B cell (primary cell): Measurements from ENCODE around the gene MCOLN1. TPM values are rescaled to one million over a fixed set of nuclear protein-coding genes. Genes with fewer than 3 reads are reported as not detected.

Experiments used
- ATAC-seq: fragments of 200-7000 bp; cut with Tn5 transposase; one replicate; pipeline ENCODE4 v1.10.0; 2021; ENCODE audit warnings: low read depth, mild to moderate bottlenecking, moderate number of reproducible peaks, moderate library complexity
- CTCF ChIA-PET: fragments of 350-600 bp; sonication (Branson Sonifier 250); formaldehyde crosslinking; loops from one replicate; lab custom pipeline; 2021; ENCODE audit warnings: antibody characterized with exemption, inconsistent platforms; lab: Charles Lee
- POLR2A ChIA-PET: fragments of 350-600 bp; sonication (Branson Sonifier 250); formaldehyde crosslinking; loops from one replicate; lab custom pipeline; 2021; ENCODE audit warnings: antibody characterized with exemption; lab: Charles Lee
- DNase-seq: peaks from one replicate; pipeline ENCODE4 v3.0.0; 2013
- H2AFZ ChIP-seq: 2 replicates; pipeline ENCODE4 v1.6.1; 2012; ENCODE audit warnings: mild to moderate bottlenecking, low read depth, low read length; ENCODE audit not compliant: insufficient read depth, poor library complexity, severe bottlenecking
- H3K27ac ChIP-seq, 2 donors: 1 replicate in 1 of 2; 2 replicates in 1 of 2; pipeline ENCODE4 v1.5.1; 2012 to 2013; ENCODE audit warnings: low read length in 2 of 2, mild to moderate bottlenecking in 2 of 2, moderate library complexity in 1 of 2
- H3K27me3 ChIP-seq, 4 experiments: fragments of 200-600 bp in 1 of 4; sonication (generic) in 1 of 4; replicated peaks in 1 of 4; 1 replicate in 2 of 4; 2 replicates in 2 of 4; pipeline versions ENCODE4 v1.6.1 to v1.7.0; 2013 to 2016; ENCODE audit warnings: low read length in 3 of 4, mild to moderate bottlenecking in 2 of 4, mixed read lengths in 1 of 4, moderate library complexity in 1 of 4; ENCODE audit not compliant: insufficient read depth in 4 of 4, control insufficient read depth in 3 of 4; ENCODE audit errors: control extremely low read depth in 1 of 4
- H3K36me3 ChIP-seq, 2 experiments: replicated peaks in 1 of 2; 1 replicate in 1 of 2; 2 replicates in 1 of 2; pipeline versions ENCODE4 v1.6.1 to v1.7.1; 2013; ENCODE audit warnings: low read length in 1 of 2; ENCODE audit not compliant: insufficient read depth in 2 of 2, control insufficient read depth in 1 of 2; ENCODE audit errors: control extremely low read depth in 1 of 2, extremely low read depth in 1 of 2
- H3K4me1 ChIP-seq, 2 donors: fragments of 200-600 bp in 1 of 2; sonication (generic) in 1 of 2; 1 replicate in 1 of 2; 2 replicates in 1 of 2; pipeline versions ENCODE4 v1.5.1 to v1.6.1; 2013 to 2017; ENCODE audit warnings: low read length in 2 of 2; ENCODE audit not compliant: control insufficient read depth in 2 of 2, insufficient read depth in 2 of 2
- H3K4me2 ChIP-seq: replicated peaks from 2 replicates; pipeline ENCODE3; 2012; ENCODE audit warnings: mild to moderate bottlenecking, low read depth, low read length; ENCODE audit not compliant: poor library complexity, severe bottlenecking
- H3K4me3 ChIP-seq, 5 experiments: fragments of 200-600 bp in 1 of 5; sonication (generic) in 1 of 5; 1 replicate in 3 of 5; 2 replicates in 2 of 5; pipeline versions ENCODE4 v1.5.1 to v1.7.0; 2011 to 2016; ENCODE audit warnings: low read length in 4 of 5, mild to moderate bottlenecking in 4 of 5, low read depth in 2 of 5, control low read depth in 1 of 5, moderate library complexity in 1 of 5; ENCODE audit not compliant: insufficient read depth in 1 of 5; ENCODE audit errors: control extremely low read depth in 1 of 5, extremely low read depth in 1 of 5
- H3K79me2 ChIP-seq: fragments of 200-600 bp; sonication (generic); one replicate; pipeline ENCODE4 v1.6.0; 2016; ENCODE audit warnings: low read length; ENCODE audit not compliant: control insufficient read depth, insufficient read depth
- H3K9ac ChIP-seq: fragments of 200-600 bp; sonication (generic); 2 replicates; pipeline ENCODE4 v1.6.1; 2017; ENCODE audit warnings: mild to moderate bottlenecking, low read length, moderate library complexity
- H3K9me3 ChIP-seq, 3 donors: one replicate each; pipeline versions ENCODE4 v1.6.1 to v1.7.1; 2013; ENCODE audit warnings: low read length in 2 of 3; ENCODE audit not compliant: control insufficient read depth in 2 of 3, insufficient read depth in 1 of 3; ENCODE audit errors: control extremely low read depth in 1 of 3
- H4K20me1 ChIP-seq: 2 replicates; pipeline ENCODE4 v1.6.0; 2012; ENCODE audit warnings: mild to moderate bottlenecking, low read length; ENCODE audit not compliant: insufficient read depth, control insufficient read depth, poor library complexity, severe bottlenecking
- H3K27ac Mint-ChIP-seq: one replicate; pipeline ENCODE4 v1.8.0; 2021; ENCODE audit warnings: mixed read lengths
- H3K27me3 Mint-ChIP-seq: one replicate; pipeline ENCODE4 v1.8.0; 2021; ENCODE audit warnings: mixed read lengths
- H3K4me1 Mint-ChIP-seq: one replicate; pipeline ENCODE4 v1.8.0; 2021; ENCODE audit warnings: mixed read lengths
- H3K4me3 Mint-ChIP-seq: one replicate; pipeline ENCODE4 v1.8.0; 2021; ENCODE audit warnings: mixed read lengths
- H3K9me3 Mint-ChIP-seq: one replicate; pipeline ENCODE4 v1.8.0; 2022; ENCODE audit warnings: mixed read lengths; ENCODE audit not compliant: insufficient read depth
- CTCF ChIP-seq: fragments of 200-600 bp; IDR thresholded peaks from one replicate; pipeline ENCODE4 v1.8.0; 2022; ENCODE audit warnings: antibody characterized with exemption, mild to moderate bottlenecking
- EZH2 ChIP-seq: IDR thresholded peaks from 2 replicates; pipeline ENCODE4 v1.6.1; 2012; ENCODE audit warnings: borderline replicate concordance, low read depth, mild to moderate bottlenecking, moderate library complexity, low read length; ENCODE audit not compliant: insufficient read depth, poor library complexity, severe bottlenecking
- WGBS: methylation state at CpG from one replicate; pipeline ENCODE4 v1.1.5; 2013; ENCODE audit warnings: missing lambda C conversion rate; ENCODE audit not compliant: insufficient coverage; 5-methylcytosine and 5-hydroxymethylcytosine counted together
- intact Hi-C: fragments of 100-400 bp; cut with micrococcal nuclease; formaldehyde crosslinking; loops from one replicate; pipeline ENCODE4 v1.10.0; 2022
- polyA plus RNA-seq: library from polyadenylated mRNA; depleted of rRNA; stranded (reverse); fragments of >200 nt; gene quantifications from 2 replicates; pipeline ENCODE4 v1.2.3, GENCODE V29; 2012
- total RNA-seq, 2 donors: library from RNA; stranded (reverse); fragments of 120-200 nt in 1 of 2; gene quantifications; 1 replicate in 1 of 2; 2 replicates in 1 of 2; pipeline versions ENCODE4 v1.2.3 to v1.2.4, GENCODE V29; 2013 to 2022

Gene MCOLN1
- total and polyA plus RNA-seq, 2 donors (not counting 1 experiment from before 2014, with no cell fraction given), result 12.5 to 19.0 TPM

GRCh38 chr19:7535047-7535997 lies 12.9 kb downstream of the MCOLN1 start, which contains the start of gene PNPLA6:
TSS of gene PNPLA6 (plus strand) at chr19:7535717. CDS start at chr19:7535789, 72 bp downstream.
- H3K4me3 Mint-ChIP-seq, result peak within 1 kb of the TSS; percentile 97
- peak within 1 kb of the TSS; percentile 96 for H3K9ac ChIP-seq
- H3K36me3 ChIP-seq, result peaks cover 0 to 16% of the 10 kb centered on the region in 2 experiments
- no peaks in the 10 kb centered on the region for H3K27me3 Mint-ChIP-seq
- peaks cover 21% of the 10 kb centered on the region for H3K4me1 Mint-ChIP-seq
- no peaks in the 10 kb centered on the region for H4K20me1 ChIP-seq
- peak within 1 kb of the TSS; percentile 99 for H3K4me2 ChIP-seq
- peak within 1 kb of the TSS; percentile 96 for H3K27ac Mint-ChIP-seq
- ChIA-PET CTCF (interaction anchor here (1.6 to 1.7 kb wide), 2 partner anchors 13 to 33 kb away, joined by 5 to 6 read pairs; partner anchors contain the start of gene MCOLN1), POLR2A (interaction anchor here (0.6 to 3.0 kb wide), 4 partner anchors 13 to 102 kb away, joined by 3 to 24 read pairs (median 3); partner anchors contain the start of genes MCOLN1 and STXBP2)
- peaks cover 10% of the 10 kb centered on the region for H3K79me2 ChIP-seq
- ATAC-seq (peak; percentile 75), DNase-seq (peak; percentile 95)
- intact Hi-C loops, result loop anchor here (1.0 to 2.0 kb wide), 5 partner anchors 16 to 93 kb away; partner anchors contain the start of genes PET100, PEX11G, XAB2 and ZNF358
- WGBS, result under 1% methylated on average over 76 of the region's 76 CpGs
- H2AFZ ChIP-seq, result peak within 1 kb of the TSS; percentile 85
- no peaks in the 10 kb centered on the region for H3K9me3 Mint-ChIP-seq
- peak within 1 kb of the TSS; percentile 59 to 83 for H3K27ac ChIP-seq
- H3K4me1 ChIP-seq, result peaks cover 10 to 34% of the 10 kb centered on the region in 2 donors
- H3K9me3 ChIP-seq, result no peaks in the 10 kb centered on the region
- TF ChIP-seq EZH2 (no peak), CTCF (no peak)
- H3K27me3 ChIP-seq, result no peaks in the 10 kb centered on the region
- peak within 1 kb of the TSS; percentile 36 to 96 (median 91) for H3K4me3 ChIP-seq
